GM13976 (cell line): ENCODE measurements around the gene POLK.
"Not testable (repeated sequence)": the region's sequence is repeated elsewhere in the genome, so short reads cannot be mapped to it uniquely, and the experiment has no call there.

Experiments
- DNase-seq: peaks from one replicate; pipeline ENCODE4 v3.0.0; 2012; ENCODE audit warnings: low spot score
- CTCF ChIP-seq: IDR thresholded peaks from 2 replicates; pipeline ENCODE4 v1.5.1; 2012; ENCODE audit warnings: borderline replicate concordance, mild to moderate bottlenecking; ENCODE audit not compliant: insufficient read depth; ENCODE audit errors: extremely low read depth, missing control alignments, control extremely low read depth
- in situ Hi-C: fragments of 300-500 bp; cut with MboI; formaldehyde crosslinking; loops from one replicate; pipeline ENCODE4 v1.12.0; 2022; ENCODE audit warnings: low sequenced_read_pairs, mixed read lengths, inconsistent platforms; ENCODE audit not compliant: unreplicated experiment

Gene POLK

DNA sequence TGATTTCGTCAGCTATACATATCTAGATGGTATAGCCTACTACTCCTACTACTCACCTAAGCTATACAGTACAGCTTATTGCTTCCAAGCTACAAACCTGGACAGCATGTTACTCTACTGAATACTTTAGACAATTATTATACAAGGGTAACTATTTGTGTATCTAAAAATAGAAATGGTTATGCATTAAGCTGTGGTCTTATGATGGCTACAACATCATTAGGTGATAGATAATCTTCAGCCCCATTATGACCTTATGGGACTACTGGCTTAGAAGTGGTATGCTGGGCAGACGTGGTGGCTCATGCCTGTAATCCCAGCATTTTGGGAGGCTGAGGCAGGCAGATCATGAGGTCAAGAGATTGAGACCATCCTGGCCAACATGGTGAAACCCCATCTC is 40.5 kb upstream of the POLK start:
- in situ Hi-C loops, result no loop called here
- no peak for DNase-seq
- TF ChIP-seq CTCF, result no peak

GRCh38 chr5:75472973-75473372 is 38.7 kb upstream of the POLK start:
- in situ Hi-C loops, result no loop called here
- no peak for DNase-seq
- no peak for TF ChIP-seq CTCF

- in situ Hi-C loops, result no loop called here
- DNase-seq, result no peak
- TF ChIP-seq CTCF, result no peak
Observed at GRCh38 chr5:75473463-75473862, 38.2 kb upstream of the POLK start.

- no peak for DNase-seq
- no peak for TF ChIP-seq CTCF
- in situ Hi-C loops, result no loop called here
Observed at GRCh38 chr5:75475364-75475763, 36.3 kb upstream of the POLK start.

DNA sequence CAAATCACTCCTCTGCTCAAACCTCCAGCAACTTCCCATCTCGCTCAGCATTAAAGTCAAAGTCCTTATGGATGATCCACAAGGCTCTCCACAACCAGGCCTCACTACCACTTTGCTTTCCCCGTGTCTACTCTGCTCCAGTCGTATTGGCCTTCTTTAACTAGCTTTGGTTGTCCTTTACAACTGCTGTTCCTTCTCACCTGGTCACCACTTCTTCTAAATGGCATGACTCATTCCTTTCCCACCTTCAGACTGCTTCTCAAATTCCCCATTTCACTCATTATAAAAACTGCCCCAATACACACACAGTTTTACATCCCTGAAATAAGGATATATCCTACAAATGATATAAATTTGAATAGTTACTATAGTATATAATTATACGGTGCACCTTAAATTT is 30.7 kb upstream of the POLK start:
- no peak for DNase-seq
- no peak for TF ChIP-seq CTCF
- in situ Hi-C loops, result no loop called here

DNA sequence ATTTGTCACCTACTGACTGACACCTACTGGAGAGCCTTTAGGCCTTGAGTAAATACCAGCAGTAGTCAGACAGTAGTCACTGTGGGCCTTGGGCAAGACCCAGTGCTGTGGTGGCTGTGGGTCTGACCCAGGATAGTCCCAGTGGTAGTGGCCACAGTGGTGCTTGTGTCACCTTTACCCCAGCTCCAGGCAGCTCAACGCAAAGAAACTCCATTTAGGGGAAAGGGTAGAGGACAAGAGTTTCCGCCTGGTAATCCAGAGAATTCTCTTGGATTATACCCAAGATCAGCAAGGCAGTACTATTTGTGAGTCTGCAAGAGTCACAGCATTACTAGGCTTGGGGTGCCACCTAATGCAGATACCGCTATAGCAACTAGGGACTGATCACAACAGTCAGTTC is 29.2 kb upstream of the POLK start:
- TF ChIP-seq CTCF, result no peak
- in situ Hi-C loops, result no loop called here
- DNase-seq, result no peak

DNA sequence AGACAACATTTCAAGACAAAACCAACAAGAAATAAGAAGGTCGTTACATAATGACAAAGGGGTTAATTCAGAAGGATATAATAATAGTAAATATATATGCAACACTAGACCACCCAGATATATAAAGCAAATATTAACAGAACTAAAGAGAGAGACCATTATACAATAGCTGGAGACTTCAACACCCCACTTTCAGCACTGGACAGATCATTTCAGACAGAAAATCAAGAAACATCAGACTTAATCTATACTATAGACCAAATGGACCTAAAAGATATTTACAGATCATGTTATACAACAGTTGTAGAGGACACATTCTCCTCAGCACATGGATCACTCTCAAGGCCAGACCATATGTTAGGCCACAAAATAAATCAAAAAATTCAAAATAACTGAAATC is 27.1 kb upstream of the POLK start:
- no peak for DNase-seq
- no peak for TF ChIP-seq CTCF
- in situ Hi-C loops, result no loop called here

GRCh38 chr5:75489847-75490246 is 21.8 kb upstream of the POLK start:
- DNase-seq, in situ Hi-C loops: not testable (repeated sequence)
